GM19467 (cell line): ENCODE data around the gene PHOSPHO1.
A peak's percentile ranks its signal among the peaks of the same experiment; 100 is the strongest.

Experiments used
- ATAC-seq: cut with Tn5 transposase; IDR thresholded peaks from one replicate; pipeline ENCODE4 v1.9.1; 2021; ENCODE audit warnings: mild to moderate bottlenecking, moderate library complexity; ENCODE audit not compliant: unreplicated experiment

Gene PHOSPHO1

DNA sequence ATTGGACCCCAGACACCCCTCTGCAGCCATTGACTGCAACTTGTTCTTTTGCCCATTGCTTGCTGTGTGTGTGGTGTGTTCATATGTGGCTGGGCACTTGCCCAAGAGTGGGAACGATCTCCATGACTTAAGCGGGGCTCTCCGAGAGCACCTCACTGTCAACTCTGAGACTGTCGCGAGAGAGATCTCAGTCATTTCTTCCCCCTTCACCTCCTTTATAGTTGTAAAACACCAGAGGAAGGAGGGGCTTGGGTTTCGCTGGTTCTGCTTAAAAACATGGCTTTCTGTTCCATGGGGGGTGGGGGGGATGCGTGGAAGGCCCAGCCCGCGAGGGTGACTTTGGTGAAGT lies 7.4 kb downstream of the PHOSPHO1 start:
- no peak for ATAC-seq

DNA sequence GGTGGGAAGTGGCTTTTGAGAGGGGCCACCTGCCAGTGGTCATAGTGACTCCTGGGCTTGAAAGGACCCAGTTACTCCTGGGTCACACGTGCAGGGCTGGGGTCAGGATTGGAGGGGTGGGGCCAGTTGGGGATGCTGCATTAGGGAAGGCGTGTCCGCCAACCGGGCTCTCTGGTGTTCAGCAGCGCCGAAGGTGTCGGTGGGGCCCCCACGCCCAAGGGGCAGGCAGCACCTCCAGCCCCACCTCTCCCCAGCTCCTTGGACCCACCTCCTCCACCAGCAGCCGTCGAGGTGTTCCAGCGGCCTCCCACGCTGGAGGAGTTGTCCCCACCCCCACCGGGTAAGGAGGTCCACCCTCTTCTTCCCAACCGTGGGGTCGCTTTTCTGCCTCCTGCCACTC lies 10.6 kb downstream of the PHOSPHO1 start:
- ATAC-seq, result no peak

DNA sequence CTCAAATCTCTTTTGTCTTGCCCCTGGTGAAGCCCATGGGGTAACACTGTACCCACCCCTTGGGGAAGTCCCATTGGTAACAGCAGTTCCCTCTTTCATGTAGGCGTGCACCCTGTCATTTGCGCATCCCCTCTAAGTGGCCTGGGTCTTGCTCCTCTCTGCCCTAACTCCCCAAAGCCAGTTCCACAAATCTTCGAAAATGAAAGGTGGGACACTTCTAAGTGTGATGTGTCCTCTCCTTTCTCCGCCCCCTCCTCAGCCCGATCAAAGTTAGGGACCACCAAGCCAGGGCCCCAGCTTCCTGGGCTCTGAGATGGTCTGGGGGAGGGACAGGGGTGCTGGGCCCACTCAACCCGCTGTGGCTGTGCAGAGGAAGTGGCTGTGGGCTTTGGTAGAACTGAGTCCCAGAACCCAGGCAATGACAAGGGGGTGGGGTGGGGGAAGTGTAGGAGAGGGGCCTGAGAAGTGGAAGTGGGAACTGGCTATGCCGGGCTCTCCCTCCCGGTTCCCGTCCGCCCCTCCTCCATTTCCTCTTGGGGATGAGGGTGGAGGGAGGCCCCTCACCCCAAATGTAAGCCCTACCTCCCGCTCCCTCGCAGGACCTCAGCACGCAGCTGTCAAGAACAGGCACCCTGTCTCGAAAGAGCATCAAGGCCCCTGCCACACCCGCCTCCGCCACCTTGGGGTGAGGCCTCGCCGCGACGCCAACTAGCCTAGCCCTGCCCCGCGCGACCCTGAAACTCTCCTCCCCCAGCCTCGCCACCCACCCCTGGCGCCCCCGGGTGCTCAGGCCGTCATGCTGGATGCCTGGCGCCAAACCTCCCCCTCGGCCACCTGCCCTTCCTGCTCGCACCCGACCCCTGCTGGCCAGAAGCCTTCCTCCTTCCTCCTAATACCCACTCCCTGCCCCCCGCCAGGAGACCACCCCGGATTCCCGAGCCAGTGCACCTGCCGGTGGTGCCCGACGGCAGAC lies 11.4 kb downstream of the PHOSPHO1 start:
- no peak for ATAC-seq

DNA sequence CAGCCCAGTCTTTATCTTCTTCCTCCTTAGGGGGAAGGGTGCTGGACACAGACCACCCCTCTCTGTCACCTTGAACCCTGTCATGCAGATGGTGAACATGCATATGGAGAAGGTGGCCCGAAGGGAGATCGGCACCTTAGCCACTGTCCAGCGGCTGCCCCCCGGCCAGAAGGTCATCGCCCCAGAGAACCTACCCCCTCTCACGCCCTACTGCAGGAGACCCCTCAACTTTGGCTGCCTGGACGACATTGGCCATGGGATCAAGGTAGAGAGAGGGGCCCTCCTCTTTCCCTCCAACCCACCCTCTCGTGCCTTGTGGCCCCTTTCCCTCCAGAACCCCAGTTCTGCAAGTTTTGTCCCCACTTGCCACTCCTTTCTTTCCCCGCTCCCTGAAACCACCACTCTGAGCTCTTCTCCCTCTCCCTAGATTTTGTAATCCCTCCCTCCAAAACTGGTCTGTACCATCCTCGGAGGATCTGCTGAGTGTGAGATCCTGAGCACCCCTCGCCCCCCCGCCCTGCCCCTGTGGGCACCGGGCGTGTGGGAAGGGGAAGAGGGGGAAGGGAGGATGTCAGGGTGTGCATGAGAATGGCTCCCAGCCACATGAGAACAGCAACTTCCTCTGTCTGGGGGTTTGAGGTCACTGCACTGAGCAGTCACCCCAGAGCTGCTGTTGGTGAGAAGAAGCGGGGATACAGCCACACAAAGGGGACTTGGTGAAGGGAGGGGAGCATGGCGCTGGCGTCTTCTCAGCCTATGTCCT lies 12.8 kb downstream of the PHOSPHO1 start:
- no peak for ATAC-seq

DNA sequence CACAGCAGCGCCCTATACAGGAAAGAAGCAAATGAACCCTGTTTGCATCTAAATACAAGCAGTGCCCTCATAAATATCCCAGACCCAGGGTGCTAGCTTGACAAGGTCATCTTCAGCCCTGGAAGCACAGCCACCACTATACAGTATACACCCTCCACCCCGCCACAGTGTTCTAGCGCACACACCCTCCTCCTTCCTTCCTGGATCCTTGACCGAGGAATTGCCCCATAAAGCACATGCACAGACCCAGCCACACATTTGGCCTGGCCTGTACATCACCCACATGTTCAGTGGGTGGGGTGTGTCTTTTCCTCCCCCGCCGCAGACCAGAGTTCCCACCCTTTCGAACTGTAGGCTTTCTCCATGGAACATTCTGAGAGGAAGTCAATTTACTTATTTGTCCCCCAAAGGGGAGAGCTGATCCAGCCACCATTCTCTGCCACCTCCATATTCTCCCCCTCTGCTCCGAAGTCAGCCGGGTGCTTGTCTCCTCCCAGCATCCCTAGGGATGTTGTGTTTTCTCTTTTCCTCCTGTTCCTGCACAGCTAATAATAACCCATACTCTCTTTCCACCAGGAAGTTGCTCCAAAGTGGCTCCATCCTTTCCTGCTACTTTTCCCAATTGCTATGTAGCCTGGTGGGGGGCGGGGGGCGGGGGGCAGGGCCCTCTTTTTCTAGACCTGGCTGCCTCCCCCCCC lies 13.5 kb downstream of the PHOSPHO1 start:
- no peak for ATAC-seq

DNA sequence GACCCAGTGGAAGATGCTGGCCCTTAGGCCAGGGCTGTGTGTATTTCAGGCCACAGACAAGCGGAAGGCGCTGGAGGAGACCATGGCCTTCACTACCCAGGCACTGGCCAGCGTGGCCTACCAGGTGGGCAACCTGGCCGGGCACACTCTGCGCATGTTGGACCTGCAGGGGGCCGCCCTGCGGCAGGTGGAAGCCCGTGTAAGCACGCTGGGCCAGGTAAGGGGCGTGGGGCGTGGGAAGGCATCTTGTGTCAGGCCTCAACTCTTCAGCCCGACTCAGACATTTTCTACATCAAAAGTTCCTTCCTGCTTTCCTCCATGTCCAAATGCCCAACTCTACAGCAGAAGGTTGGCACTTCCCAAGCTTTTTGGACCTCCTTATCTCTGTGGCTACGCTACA lies 14.1 kb downstream of the PHOSPHO1 start:
- no peak for ATAC-seq

DNA sequence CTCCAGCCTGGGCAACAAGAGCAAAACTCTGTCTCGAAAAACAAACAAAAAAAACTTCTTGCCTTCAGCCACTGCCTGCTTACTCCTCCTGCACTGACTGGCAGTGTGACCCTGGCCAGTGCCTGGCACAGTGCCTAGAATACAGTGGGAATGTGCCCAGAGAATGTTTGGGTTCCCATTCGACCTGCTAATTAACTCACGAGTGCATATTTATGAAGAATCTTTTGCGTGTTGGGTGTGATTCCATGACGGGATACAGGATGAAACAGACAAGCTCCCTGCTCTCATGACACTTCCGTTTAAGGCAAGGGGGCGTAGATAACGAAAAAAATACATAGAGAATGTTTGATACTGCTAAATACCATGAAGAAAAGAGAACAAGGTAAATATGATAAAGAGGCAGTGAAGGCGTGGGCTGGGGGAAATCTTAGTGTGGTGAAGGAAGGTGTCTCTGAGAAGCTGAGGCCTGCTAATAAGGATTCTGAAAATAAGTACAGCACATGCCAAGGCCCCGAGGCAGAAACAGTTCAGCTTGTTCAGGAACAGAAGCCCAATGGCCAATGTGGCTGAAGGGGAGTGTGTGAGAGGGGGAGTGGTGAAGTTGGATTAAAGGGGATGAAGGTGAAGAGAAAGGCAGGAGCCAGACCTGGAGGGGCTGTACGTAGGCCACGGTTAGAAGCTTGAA lies 15.8 kb downstream of the PHOSPHO1 start:
- no peak for ATAC-seq

DNA sequence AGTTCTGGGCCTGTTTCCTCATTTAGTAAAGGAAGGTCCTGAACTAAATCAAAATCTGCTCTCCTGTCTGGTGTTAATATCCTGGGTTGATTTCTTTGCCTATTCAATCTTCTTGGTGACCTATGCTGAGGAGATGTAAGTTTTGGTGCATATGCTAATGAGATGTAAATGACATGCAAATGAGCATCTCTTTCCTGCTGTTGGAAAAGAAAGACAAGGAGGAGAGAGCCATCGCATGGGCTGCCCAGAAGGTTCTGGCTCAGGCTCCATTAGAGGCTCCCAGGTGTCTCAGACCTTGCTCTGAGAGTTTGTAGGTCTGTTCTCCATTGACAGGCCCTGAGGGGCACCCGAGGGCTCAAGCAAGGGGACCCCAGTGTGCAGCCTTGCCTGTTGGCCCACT lies 16.7 kb downstream of the PHOSPHO1 start:
- ATAC-seq, result no peak

DNA sequence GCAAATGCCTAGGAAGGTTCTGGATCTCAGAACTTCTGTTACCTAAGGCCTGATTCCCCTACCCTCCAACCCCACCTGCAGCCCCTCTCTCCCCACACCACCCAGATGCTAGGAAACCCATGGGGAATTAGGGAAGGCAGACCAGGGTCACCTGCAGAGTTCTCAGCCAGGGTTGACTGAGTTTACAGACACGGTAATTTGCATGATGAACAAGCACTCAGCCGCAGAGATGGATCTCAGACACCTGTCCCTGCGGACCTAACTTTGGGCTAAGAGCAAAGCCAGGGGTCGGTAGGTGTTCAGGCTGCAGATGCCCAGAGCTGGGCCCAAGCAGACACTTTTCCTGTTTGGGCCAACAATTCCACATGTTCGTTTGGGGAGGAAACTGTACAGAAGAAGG lies 17.2 kb downstream of the PHOSPHO1 start:
- ATAC-seq, result no peak

DNA sequence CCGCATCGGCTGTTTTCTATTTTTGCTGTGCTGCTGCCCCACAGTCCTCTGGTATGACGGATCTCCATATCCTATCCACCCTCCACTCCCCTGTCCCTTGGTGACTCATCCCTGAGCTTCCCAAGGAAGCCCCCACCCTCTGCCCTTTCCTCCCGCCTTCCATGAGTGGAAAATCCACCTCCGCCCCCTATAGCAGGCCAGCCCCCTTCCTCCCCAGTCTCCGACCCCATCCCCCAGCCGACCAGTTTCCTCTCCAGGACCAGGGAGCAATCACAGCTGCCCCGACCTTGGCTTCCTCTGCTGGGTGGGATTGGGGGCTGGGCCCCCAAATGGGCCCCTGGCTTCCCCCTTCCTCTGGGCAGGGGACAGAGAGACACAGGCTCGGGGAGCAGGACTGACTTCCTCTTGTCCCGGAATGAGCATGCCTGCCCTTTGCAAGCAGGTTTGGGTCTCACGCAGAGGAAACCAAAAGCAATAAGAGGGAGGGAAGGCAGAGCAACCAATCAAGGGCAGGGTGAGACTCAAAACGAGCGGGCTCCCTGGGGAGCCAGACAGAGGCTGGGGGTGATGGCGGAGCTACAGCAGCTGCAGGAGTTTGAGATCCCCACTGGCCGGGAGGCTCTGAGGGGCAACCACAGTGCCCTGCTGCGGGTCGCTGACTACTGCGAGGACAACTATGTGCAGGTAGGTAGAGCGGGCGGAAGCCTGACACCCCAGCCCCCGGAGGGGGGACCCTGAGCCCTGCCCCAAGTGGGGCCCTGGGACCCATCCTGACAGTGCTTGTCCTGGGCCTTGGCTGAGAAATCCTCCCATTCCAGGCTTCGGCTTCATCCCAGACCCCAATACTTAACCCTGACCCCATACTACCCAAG lies 20.2 kb downstream of the PHOSPHO1 start, which contains the start of the genes ABI3 and GNGT2:
Gene ABI3, plus strand, starts transcription at position 550 of the 872 bp plus-strand sequence. Its CDS starts 18 bp downstream, at position 568.
Gene GNGT2, minus strand, starts transcription at position 417 of the 872 bp plus-strand sequence. CDS start 3,152 bp downstream, outside the sequence.
- ATAC-seq, result peak; percentile 72

DNA sequence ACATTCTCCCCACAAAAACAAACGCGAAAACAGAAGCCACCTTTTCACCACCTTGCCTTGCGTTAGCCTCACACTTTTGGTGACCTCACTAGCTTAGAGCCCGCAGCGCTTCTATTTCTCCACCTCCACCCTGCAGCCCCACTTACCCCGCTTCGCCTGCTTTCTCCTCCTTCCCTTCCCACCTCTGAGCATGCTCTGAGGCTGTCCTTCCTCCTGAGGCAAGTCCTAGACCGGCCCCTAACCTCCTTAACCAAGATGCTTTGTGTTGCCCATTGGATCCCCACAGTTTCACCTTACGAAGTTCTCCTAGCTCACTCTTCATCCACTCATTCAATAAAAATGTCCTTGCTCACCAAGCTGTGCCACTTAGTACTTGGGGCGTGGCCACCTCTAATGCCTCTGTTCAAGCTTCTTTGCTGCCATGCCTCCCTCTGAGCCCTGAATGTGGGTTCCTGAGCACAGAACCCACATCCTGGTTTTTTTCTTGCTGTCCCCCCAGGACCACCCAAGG lies 21.5 kb downstream of the PHOSPHO1 start:
- ATAC-seq, result no peak

DNA sequence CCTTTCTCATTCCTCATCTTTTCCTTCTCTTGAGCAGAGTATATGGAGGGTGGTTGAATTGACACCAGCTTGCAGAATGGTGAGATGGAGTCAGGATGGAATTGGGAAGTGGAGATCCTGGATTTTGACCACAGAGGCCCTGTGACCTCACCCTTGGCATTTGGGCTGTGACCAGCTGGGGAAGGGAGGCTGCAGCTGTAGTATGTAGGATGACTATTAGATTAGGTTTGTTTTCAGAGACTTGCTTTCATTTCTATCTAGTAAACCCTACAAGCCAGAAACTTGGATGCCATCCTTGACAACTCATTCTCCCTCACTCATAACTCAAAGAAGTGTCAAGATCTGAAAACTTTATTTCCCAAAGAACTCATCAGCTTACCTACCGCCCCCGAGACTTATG lies 26.1 kb downstream of the PHOSPHO1 start:
- no peak for ATAC-seq

DNA sequence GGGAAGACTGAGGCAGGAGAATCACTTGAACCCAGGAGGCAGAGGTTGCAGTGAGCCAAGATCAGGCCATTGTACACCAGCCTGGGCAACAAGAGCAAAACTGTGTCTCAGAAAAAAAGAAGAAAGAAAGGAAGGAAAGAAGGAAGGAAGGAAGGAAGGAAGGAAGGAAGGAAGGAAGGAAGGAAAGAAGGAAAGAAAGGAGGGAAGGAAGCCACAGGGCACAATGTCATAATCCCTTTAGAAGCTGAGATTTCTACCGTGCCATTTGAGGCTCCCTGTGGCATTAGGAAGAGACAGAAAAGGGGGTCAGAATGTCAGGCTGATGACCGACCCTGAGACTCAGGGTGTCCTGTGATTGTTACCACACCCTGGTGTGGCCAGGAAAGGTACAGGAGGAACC lies 26.8 kb downstream of the PHOSPHO1 start:
- no peak for ATAC-seq

DNA sequence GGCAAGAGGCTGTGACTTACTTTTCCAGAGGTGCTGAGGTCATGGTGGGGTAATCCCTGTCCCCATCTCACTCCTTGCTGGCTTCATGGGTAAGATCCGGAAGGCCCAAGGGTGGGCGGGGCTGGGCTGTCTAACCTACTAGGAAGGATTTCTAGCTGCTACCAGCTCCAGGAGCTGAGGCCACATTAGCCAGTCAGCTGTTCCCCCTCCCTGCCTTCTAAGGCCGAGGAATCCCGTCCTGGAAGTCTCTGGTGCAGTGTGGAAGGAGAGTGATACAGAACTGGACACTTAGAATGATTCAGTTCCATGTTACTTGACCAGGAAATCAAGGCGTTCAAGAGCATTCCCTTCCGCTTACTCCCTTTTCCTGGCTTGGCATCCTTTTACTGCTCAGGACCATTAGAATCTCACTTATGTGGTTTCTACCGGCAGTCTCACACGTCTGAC lies 29.1 kb downstream of the PHOSPHO1 start:
- ATAC-seq, result no peak

DNA sequence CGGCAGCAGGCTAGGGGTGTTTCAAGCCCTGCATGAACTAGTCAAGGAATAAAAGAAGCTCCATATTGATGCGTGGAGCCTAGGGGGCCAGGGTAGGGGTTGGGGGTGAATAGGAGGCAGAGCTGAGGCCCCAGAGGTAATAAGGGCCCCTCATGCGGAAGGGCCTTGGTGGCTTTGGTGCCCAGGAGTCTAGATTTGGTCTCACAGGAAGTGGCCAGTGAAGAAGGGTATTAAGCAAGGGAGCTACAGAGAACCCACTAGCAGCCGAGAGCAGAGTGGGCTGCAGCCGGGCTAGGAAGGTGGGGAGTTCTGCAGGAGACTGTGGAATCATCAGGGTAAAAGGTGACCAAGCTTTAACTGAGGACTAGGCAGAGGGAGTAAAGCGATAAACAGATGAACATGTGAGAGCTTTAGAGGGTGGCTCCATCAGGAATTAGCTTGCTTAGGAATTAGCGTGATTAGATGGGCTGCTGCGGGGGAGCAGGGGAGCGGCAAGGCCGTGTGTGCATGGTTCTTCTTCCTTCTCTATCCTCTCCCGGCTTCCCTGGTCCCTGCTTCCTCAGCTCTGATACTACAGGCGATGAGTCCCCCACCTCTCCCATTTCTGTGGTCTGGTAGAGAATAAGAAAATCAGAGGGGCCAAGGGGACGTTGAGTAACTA lies 30.0 kb downstream of the PHOSPHO1 start:
- ATAC-seq, result no peak

DNA sequence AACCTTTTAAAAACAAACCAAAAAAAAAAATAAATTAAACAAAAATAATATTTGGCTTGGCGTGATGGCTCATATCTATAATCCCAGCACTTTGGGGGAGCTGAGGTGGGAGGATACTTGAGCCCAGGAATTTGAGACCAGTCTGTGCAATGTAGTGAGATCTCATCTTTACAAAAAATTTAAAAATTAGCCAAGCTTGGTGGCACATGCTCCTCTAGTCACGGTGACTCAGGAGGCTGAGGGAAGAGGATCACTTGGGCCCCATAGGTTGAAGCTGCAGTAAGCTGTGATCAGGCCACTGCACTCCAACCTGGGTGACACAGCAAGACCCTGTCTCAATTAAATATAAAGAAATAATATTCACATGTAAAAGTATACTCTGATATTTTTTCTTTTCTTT lies 32.4 kb downstream of the PHOSPHO1 start:
- ATAC-seq, result no peak

DNA sequence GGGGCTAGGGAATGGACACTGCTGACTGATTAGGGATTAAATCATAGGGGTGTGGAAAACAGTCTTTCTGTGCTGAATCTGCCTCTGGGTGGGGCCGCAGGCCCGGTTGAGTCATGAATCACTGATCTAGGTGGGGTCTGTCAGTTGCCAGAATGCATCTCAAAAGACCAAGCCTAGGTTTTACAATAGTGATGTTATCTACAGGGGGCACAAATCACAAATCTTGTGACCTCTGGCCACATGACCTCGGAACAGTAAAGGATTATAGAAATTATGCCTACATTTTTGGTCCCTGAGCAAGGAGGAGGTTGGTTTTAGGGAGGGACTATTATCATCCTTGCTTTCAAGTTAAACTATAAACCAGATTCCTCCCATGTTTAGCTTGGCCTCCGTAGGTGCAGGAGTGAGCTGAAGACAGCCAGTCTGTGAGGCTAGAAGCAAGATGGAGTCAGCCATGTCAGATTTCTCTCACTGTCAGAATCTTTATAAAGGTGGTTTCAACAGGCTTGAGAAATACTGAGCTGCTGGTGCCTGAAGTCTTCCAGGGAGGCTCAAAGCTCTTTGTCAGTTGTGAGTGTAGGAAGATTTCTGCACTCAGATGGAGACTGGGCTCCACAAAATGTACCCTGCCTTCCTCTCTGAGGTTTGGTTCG lies 33.1 kb downstream of the PHOSPHO1 start:
- ATAC-seq, result no peak

DNA sequence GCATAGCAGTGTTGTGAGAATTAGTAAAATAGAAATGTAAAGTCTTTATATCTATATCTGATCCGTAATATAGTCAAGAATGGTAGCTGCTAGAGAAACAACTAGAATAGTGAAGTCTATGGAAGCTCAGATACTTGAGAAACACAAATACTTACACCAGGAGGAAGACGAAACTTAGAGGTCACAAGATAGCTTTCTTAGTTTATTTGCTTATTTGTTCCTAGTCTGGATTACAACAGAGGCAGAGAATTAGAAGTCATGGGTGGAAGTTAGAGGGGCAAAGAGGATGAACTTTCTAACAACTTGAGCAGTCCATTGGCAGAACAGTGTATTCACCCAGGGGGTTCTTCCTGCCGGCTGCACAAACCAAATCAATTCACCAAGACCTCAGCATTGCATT lies 34.1 kb downstream of the PHOSPHO1 start:
- no peak for ATAC-seq
